ENCODE results near the gene TBX6.
A peak's percentile ranks its signal among the peaks of the same experiment; 100 is the strongest.
"Not testable (repeated sequence)": the region's sequence is repeated elsewhere in the genome, so short reads cannot be mapped to it uniquely, and the experiment has no call there.

Gene TBX6

GRCh38 chr16:30091474-30092372 is at the start of gene TBX6:
TSS of gene TBX6 (minus strand) at chr16:30091924. CDS start at chr16:30091193, 731 bp downstream.
- DNase-seq = peak; percentile 96

- DNase-seq = peak; percentile 75
Observed at GRCh38 chr16:30139583-30140481, 48.1 kb upstream of the TBX6 start.

GRCh38 chr16:30137897-30138296 is 46.2 kb upstream of the TBX6 start:
- DNase-seq = no peak

GRCh38 chr16:30136971-30137605 is 45.4 kb upstream of the TBX6 start:
- DNase-seq = no peak

GRCh38 chr16:30132591-30132990 is 40.9 kb upstream of the TBX6 start:
- DNase-seq = no peak

GRCh38 chr16:30131869-30132475 is 40.2 kb upstream of the TBX6 start:
- DNase-seq = peak; percentile 92

GRCh38 chr16:30127993-30128392 is 36.3 kb upstream of the TBX6 start:
- no peak for DNase-seq

- DNase-seq = not testable (repeated sequence)
Observed at GRCh38 chr16:30125690-30126089, 34.0 kb upstream of the TBX6 start.

- no peak for DNase-seq
Observed at GRCh38 chr16:30124985-30125379, 33.3 kb upstream of the TBX6 start.

GRCh38 chr16:30122604-30123160 is 31.0 kb upstream of the TBX6 start:
- DNase-seq = peak; percentile 62

GRCh38 chr16:30121741-30122571 is 30.2 kb upstream of the TBX6 start:
- no peak for DNase-seq

- DNase-seq = no peak
Observed at GRCh38 chr16:30120340-30121105, 28.8 kb upstream of the TBX6 start.

- no peak for DNase-seq
Observed at GRCh38 chr16:30119428-30119827, 27.7 kb upstream of the TBX6 start.

GRCh38 chr16:30117768-30118167 is 26.0 kb upstream of the TBX6 start:
- no peak for DNase-seq

- no peak for DNase-seq
Observed at GRCh38 chr16:30116291-30117207, 24.8 kb upstream of the TBX6 start.

- no peak for DNase-seq
Observed at GRCh38 chr16:30115238-30115637, 23.5 kb upstream of the TBX6 start.

- DNase-seq = not testable (repeated sequence)
Observed at GRCh38 chr16:30114833-30115232, 23.1 kb upstream of the TBX6 start.

GRCh38 chr16:30114411-30114810 is 22.7 kb upstream of the TBX6 start:
- DNase-seq = no peak

GRCh38 chr16:30113711-30114333 is 22.1 kb upstream of the TBX6 start:
- no peak for DNase-seq

Measured in NCI-H345 (cell line).